Tibial nerve (tissue), 4 donors: ENCODE measurements around the gene PIK3CB. TPM values are rescaled to one million over a fixed set of nuclear protein-coding genes. Genes with fewer than 3 reads are reported as not detected.
"Not testable (repeated sequence)": the region's sequence is repeated elsewhere in the genome, so short reads cannot be mapped to it uniquely, and the experiment has no call there.

Experiments
- DNase-seq, 2 donors: peaks; one replicate each; pipeline ENCODE4 v3.0.0-alpha.2; 2019; ENCODE audit warnings: low spot score in 2 of 2
- H3K27ac ChIP-seq, 4 donors: fragments of 200-600 bp; sonication (generic) in 3 of 4; one replicate each; pipeline ENCODE4 v1.5.1; 2017 to 2019; ENCODE audit warnings: mild to moderate bottlenecking in 1 of 4
- H3K27me3 ChIP-seq, 2 donors: fragments of 200-600 bp; sonication (generic) in 1 of 2; one replicate each; pipeline versions ENCODE4 v1.5.1 to v1.6.0; 2017 to 2019
- H3K36me3 ChIP-seq, 3 donors: fragments of 200-600 bp; sonication (generic); one replicate each; pipeline ENCODE4 v1.5.1; 2018 to 2019
- H3K4me1 ChIP-seq, 4 donors: fragments of 200-600 bp; sonication (generic) in 3 of 4; one replicate each; pipeline ENCODE4 v1.5.1; 2017 to 2019
- H3K4me3 ChIP-seq, 4 donors: fragments of 200-600 bp; sonication (generic) in 3 of 4; one replicate each; pipeline ENCODE4 v1.5.1; 2017 to 2019; ENCODE audit warnings: mild to moderate bottlenecking in 1 of 4, moderate library complexity in 1 of 4
- H3K9me3 ChIP-seq, 4 donors: fragments of 200-600 bp; sonication (generic) in 3 of 4; one replicate each; pipeline ENCODE4 v1.5.1; 2017 to 2019
- EP300 ChIP-seq, 2 donors: sonication (generic); formaldehyde crosslinking; IDR thresholded peaks; one replicate each; pipeline ENCODE4 v1.6.1; 2017; ENCODE audit warnings: antibody characterized with exemption in 2 of 2, mild to moderate bottlenecking in 1 of 2
- POLR2A ChIP-seq, 2 donors: fragments of 450-650 bp; IDR thresholded peaks; one replicate each; pipeline ENCODE4 v1.6.1; 2017; ENCODE audit warnings: antibody characterized with exemption in 2 of 2, mild to moderate bottlenecking in 2 of 2, moderate library complexity in 2 of 2
- WGBS, 2 donors: methylation state at CpG; one replicate each; pipeline ENCODE4 v1.1.5; 2018; 5-methylcytosine and 5-hydroxymethylcytosine counted together
- total RNA-seq, 4 donors: library from RNA; depleted of rRNA; stranded (reverse); fragments of >200 nt; gene quantifications; one replicate each; pipeline ENCODE4 v1.1.0, GENCODE V29; 2016
- TF ChIP-seq, protein P1 (sequence below), 5 experiments: fragments of 200-600 bp in 3 of 5; fragments of 450-650 bp in 2 of 5; sonication (generic) in 3 of 5; IDR thresholded peaks; one replicate each; pipeline ENCODE4 v1.5.1; 2016 to 2019; ENCODE audit warnings: antibody characterized with exemption in 5 of 5, mild to moderate bottlenecking in 3 of 5, moderate library complexity in 2 of 5

Gene PIK3CB
- total RNA-seq, 4 donors from 2014 or later, result 11.2 to 32.1 (median 27.2) TPM

DNA sequence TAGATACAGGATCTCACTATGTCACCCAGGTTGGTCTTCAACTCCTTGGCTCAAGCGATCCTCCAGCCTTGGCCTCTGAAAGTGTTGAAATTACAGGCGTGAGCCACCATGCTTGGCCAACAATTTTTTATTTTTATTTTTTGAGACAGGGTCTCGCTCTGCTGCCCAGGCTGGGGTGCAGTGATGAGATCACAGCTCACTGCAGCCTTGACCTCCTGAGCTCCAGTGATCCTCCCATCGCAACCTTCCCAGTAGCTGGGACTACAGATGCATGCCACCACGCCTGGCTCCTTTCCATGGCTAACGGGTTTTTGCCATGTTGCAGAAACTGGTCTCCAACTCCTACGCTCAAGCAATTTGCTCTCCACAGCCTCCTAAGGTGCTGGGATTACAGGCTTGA is 20.2 kb upstream of the PIK3CB start:
- WGBS, 2 donors, result 90 to 94% methylated on average over 7 of the region's 7 CpGs
- no peaks in the 10 kb centered on the region for H3K27me3 ChIP-seq
- H3K36me3 ChIP-seq, result no peaks in the 10 kb centered on the region
- H3K27ac ChIP-seq, result no peak overlapping the region
- no peaks in the 10 kb centered on the region for H3K9me3 ChIP-seq
- no peak for DNase-seq
- H3K4me1 ChIP-seq, result no peaks in the 10 kb centered on the region
- TF ChIP-seq POLR2A (IDR thresholded peaks at IDR 0.05), result no peak
- no peak overlapping the region for H3K4me3 ChIP-seq

DNA sequence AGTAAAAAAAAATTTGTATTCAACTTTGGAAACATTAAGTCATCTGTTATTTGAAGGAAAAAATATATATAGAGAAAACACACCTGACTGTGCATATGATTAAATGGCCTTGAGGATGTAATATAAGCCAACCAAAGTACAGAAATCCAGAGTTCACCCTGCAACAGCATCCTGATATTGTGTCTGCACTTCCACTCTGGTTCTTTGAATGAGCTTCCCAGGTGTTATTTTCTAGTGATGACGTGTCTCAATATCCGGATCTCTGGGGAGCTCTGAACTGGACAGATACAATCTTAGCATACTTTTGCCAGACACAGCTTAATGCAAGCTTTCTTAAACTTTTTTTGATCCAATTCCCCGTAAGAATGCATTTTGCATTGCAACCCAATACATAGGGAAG is 19.5 kb upstream of the PIK3CB start:
- no peaks in the 10 kb centered on the region for H3K9me3 ChIP-seq
- no peaks in the 10 kb centered on the region for H3K36me3 ChIP-seq
- no peak for TF ChIP-seq POLR2A (IDR thresholded peaks at IDR 0.05)
- TF ChIP-seq, protein P1, sequence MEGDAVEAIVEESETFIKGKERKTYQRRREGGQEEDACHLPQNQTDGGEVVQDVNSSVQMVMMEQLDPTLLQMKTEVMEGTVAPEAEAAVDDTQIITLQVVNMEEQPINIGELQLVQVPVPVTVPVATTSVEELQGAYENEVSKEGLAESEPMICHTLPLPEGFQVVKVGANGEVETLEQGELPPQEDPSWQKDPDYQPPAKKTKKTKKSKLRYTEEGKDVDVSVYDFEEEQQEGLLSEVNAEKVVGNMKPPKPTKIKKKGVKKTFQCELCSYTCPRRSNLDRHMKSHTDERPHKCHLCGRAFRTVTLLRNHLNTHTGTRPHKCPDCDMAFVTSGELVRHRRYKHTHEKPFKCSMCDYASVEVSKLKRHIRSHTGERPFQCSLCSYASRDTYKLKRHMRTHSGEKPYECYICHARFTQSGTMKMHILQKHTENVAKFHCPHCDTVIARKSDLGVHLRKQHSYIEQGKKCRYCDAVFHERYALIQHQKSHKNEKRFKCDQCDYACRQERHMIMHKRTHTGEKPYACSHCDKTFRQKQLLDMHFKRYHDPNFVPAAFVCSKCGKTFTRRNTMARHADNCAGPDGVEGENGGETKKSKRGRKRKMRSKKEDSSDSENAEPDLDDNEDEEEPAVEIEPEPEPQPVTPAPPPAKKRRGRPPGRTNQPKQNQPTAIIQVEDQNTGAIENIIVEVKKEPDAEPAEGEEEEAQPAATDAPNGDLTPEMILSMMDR (IDR thresholded peaks at IDR 0.05), result no peak
- no peak for TF ChIP-seq EP300 (IDR thresholded peaks at IDR 0.05)
- no peak for DNase-seq
- H3K27me3 ChIP-seq, result no peaks in the 10 kb centered on the region
- H3K27ac ChIP-seq, result no peak overlapping the region
- no peaks in the 10 kb centered on the region for H3K4me1 ChIP-seq
- no peak overlapping the region for H3K4me3 ChIP-seq
- WGBS, 2 donors, result 52% methylated on average over 3 of the region's 3 CpGs

DNA sequence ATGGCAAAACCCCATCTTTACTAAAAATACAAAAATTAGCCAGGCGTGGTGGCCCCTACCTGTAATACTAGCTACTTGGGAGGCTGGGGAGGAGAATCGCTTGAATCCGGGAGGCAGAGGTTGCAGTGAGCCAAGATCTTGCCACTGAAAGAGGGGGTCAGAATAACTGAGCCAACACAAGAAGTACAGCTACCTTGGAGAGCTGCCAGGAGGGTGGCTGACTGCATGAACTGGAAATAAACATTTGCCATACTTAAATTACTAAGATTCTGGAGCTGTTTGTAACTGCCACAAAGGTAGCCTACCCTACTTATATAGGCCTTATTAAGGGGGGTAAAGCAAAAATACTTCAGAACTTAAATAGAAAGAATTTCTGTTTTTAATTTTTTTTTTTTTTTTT is 15.4 kb upstream of the PIK3CB start:
- no peaks in the 10 kb centered on the region for H3K9me3 ChIP-seq
- WGBS, 2 donors, result 67 to 79% methylated on average over 3 of the region's 3 CpGs
- no peak overlapping the region for H3K27ac ChIP-seq
- H3K4me3 ChIP-seq, result no peak overlapping the region
- no peak for DNase-seq
- TF ChIP-seq EP300 (IDR thresholded peaks at IDR 0.05) (no peak), POLR2A (IDR thresholded peaks at IDR 0.05) (no peak)
- TF ChIP-seq, protein P1 (IDR thresholded peaks at IDR 0.05), result no peak
- H3K36me3 ChIP-seq, result no peaks in the 10 kb centered on the region
- H3K4me1 ChIP-seq, result no peaks in the 10 kb centered on the region
- H3K27me3 ChIP-seq, result no peaks in the 10 kb centered on the region

DNA sequence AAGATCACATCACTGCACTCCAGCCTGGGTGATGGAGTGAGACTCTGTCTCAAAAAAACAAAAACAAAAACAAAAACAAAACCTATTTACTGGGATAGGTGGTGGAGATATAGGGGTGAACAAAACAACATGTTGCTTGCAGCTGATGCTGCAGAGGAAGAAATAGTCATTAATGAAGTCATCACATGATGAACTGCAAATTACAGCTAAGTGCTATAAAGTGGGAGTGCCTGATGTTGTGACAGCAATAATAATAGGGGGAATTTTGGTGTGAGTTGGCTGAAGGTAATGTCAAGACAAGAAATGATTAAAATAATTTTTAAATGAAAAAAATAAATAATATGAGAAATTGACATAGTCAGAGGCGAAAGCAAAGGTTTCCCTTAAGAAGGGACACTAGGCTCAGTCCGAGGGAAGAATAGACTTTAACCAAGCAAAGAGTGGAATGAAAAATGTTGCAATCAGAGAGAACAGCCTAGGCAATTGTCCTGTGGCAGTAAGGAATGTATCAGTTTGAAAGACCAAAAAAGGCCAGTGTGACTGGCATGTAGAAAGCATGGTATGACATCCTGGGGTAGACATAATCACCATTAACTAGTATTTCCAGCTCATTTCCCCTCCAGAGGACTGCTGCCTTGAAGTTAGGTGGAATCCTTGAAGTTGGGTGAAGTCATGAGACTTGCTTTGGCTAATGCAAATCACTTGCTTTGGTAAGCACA is 14.7 kb upstream of the PIK3CB start:
- Histone ChIP-seq H3K9me3 (no peaks in the 10 kb centered on the region), H3K4me1 (no peaks in the 10 kb centered on the region), H3K27me3 (no peaks in the 10 kb centered on the region), H3K27ac (no peak overlapping the region), H3K4me3 (no peak overlapping the region), H3K36me3 (no peaks in the 10 kb centered on the region)
- TF ChIP-seq POLR2A (IDR thresholded peaks at IDR 0.05) (no peak), EP300 (IDR thresholded peaks at IDR 0.05) (no peak)
- TF ChIP-seq, protein P1 (IDR thresholded peaks at IDR 0.05), result no peak
- DNase-seq, result no peak
- 65 to 72% methylated on average over 2 of the region's 2 CpGs for WGBS, 2 donors

DNA sequence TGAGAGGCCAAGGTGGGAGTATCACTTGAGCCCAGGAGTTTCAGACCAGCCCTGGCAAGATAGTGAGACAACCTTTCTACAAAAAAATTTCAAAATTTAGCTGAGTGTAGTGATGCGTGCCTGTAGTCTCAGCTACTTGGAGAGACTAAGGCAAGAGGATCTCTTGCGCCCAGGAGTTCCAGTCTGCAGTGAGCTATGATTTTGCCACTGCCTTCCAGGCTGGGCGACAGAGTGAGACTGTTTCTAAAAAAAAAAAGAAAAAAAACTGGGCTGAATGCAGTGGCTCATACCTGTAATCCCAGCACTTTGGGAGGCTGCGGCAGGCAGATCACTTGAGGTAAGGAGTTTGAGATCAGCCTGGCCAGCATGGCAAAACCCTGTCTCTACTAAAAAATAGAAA is 14.0 kb upstream of the PIK3CB start:
- WGBS, 2 donors, result 93% methylated on average over 4 of the region's 4 CpGs

DNA sequence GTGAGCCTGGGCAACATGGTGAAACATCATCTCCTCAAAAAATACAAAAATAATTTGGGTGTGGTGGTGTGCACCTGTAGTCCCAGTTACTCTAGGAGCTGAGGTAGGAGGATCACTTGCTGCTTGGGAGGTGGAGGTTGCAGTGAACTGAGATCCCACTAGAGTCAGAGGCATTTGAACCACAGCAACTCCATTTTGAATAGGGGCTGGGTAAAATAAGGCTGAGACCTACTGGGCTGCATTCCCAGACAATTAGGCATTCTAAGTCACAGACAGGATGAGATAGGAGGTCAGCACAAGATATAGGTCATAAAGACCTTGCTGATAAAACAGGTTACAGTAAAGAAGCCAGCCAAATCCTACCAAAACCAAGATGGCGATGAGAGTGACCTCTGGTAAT is 12.1 kb upstream of the PIK3CB start:
- WGBS, 2 donors, result 95 to 100% methylated on average over 1 of the region's 1 CpG
- H3K36me3 ChIP-seq, DNase-seq: not testable (repeated sequence)

More for the DNA sequence above, 14.0 kb upstream of the PIK3CB start:
- Histone ChIP-seq H3K4me1 (no peaks in the 10 kb centered on the region), H3K9me3 (no peaks in the 10 kb centered on the region), H3K27ac (no peak overlapping the region), H3K4me3 (no peak overlapping the region), H3K27me3 (no peaks in the 10 kb centered on the region), H3K36me3 (no peaks in the 10 kb centered on the region)
- TF ChIP-seq EP300 (IDR thresholded peaks at IDR 0.05) (no peak), POLR2A (IDR thresholded peaks at IDR 0.05) (no peak)
- TF ChIP-seq, protein P1 (IDR thresholded peaks at IDR 0.05), result no peak
- no peak for DNase-seq

More for the DNA sequence above, 12.1 kb upstream of the PIK3CB start:
- not testable (repeated sequence) for H3K9me3 ChIP-seq, H3K27me3 ChIP-seq, H3K4me3 ChIP-seq, H3K27ac ChIP-seq, H3K4me1 ChIP-seq
